ENCODE results near the gene ECEL1. TPM values are rescaled to one million over a fixed set of nuclear protein-coding genes. Genes with fewer than 3 reads are reported as not detected.

Gene ECEL1
- total and polyA plus RNA-seq, 2 experiments from 2014 or later, result 0.54 TPM; not detected in 1

GRCh38 chr2:232511336-232511890 is 23.8 kb upstream of the ECEL1 start:
- no peak overlapping the region for H3K4me2 ChIP-seq (ENCODE audit: unreplicated experiment)
- no peak overlapping the region for H3K9ac ChIP-seq
- no peaks in the 10 kb centered on the region for H3K79me2 ChIP-seq (ENCODE audit: insufficient read depth)
- H3K4me3 ChIP-seq, result no peak overlapping the region
- H3K36me3 ChIP-seq (ENCODE audit: low read depth), result no peaks in the 10 kb centered on the region
- in situ Hi-C loops (cut with MboI), result no loop called here
- no peaks in the 10 kb centered on the region for H3F3A ChIP-seq (ENCODE audit: insufficient read depth)
- no peak for DNase-seq
- no peak for TF ChIP-seq EZH2phosphoT487 (IDR thresholded peaks at IDR 0.05; ENCODE audit: insufficient read depth, low read depth)
- no peak for TF ChIP-seq EZH2 (IDR thresholded peaks at IDR 0.05; ENCODE audit: insufficient read depth, poor library complexity, severe bottlenecking)
- H3K27ac ChIP-seq, result no peak overlapping the region
- H4K20me1 ChIP-seq (ENCODE audit: insufficient read depth), result no peaks in the 10 kb centered on the region
- 37 to 41% methylated on average over 7 to 11 of the region's 11 CpGs for WGBS, 2 experiments (ENCODE audit: low coverage in 1 of 2, low lambda C conversion rate in 2 of 2, missing lambda C conversion rate in 2 of 2)
- no peaks in the 10 kb centered on the region for H3K9me3 ChIP-seq (ENCODE audit: low read depth)
- no peaks in the 10 kb centered on the region for H3K9me2 ChIP-seq (ENCODE audit: insufficient read depth)
- peaks cover 28% of the 10 kb centered on the region; the same call in 1 of the 2 replicates for H3K27me3 ChIP-seq (replicated peaks; ENCODE audit: insufficient read depth)
- H3K4me1 ChIP-seq (ENCODE audit: insufficient read depth), result no peaks in the 10 kb centered on the region
- H2AFZ ChIP-seq, result no peak overlapping the region

GRCh38 chr2:232508251-232508650 is 20.6 kb upstream of the ECEL1 start:
- Histone ChIP-seq H3K4me2 (ENCODE audit: unreplicated experiment) (no peak overlapping the region), H3K27ac (no peak overlapping the region), H2AFZ (no peak overlapping the region), H3K4me1 (ENCODE audit: insufficient read depth) (no peaks in the 10 kb centered on the region), H3F3A (ENCODE audit: insufficient read depth) (no peaks in the 10 kb centered on the region), H3K27me3 (replicated peaks; ENCODE audit: insufficient read depth) (peaks cover 36% of the 10 kb centered on the region), H4K20me1 (ENCODE audit: insufficient read depth) (no peaks in the 10 kb centered on the region), H3K9ac (no peak overlapping the region), H3K79me2 (ENCODE audit: insufficient read depth) (no peaks in the 10 kb centered on the region), H3K9me3 (ENCODE audit: low read depth) (no peaks in the 10 kb centered on the region), H3K4me3 (no peak overlapping the region), H3K9me2 (ENCODE audit: insufficient read depth) (no peaks in the 10 kb centered on the region), H3K36me3 (ENCODE audit: low read depth) (no peaks in the 10 kb centered on the region)
- DNase-seq, result no peak
- TF ChIP-seq EZH2 (IDR thresholded peaks at IDR 0.05; ENCODE audit: insufficient read depth, poor library complexity, severe bottlenecking), result no peak
- no peak for TF ChIP-seq EZH2phosphoT487 (IDR thresholded peaks at IDR 0.05; ENCODE audit: insufficient read depth, low read depth)
- in situ Hi-C loops (cut with MboI), result no loop called here
- WGBS, 2 experiments (ENCODE audit: low coverage in 1 of 2, low lambda C conversion rate in 2 of 2, missing lambda C conversion rate in 2 of 2), result 58 to 68% methylated on average over 6 to 7 of the region's 7 CpGs

- no peaks in the 10 kb centered on the region for H3K4me1 ChIP-seq (ENCODE audit: insufficient read depth)
- no peak overlapping the region for H2AFZ ChIP-seq
- H3K9me3 ChIP-seq (ENCODE audit: low read depth), result no peaks in the 10 kb centered on the region
- H3K4me2 ChIP-seq (ENCODE audit: unreplicated experiment), result no peak overlapping the region
- no peak overlapping the region for H3K4me3 ChIP-seq
- WGBS, 2 experiments (ENCODE audit: low coverage in 1 of 2, low lambda C conversion rate in 2 of 2, missing lambda C conversion rate in 2 of 2), result 40 to 48% methylated on average over 4 of the region's 4 CpGs
- H3K27me3 ChIP-seq (replicated peaks; ENCODE audit: insufficient read depth), result peaks cover 42% of the 10 kb centered on the region
- TF ChIP-seq EZH2 (IDR thresholded peaks at IDR 0.05; ENCODE audit: insufficient read depth, poor library complexity, severe bottlenecking), result no peak
- no peak for TF ChIP-seq EZH2phosphoT487 (IDR thresholded peaks at IDR 0.05; ENCODE audit: insufficient read depth, low read depth)
- H4K20me1 ChIP-seq (ENCODE audit: insufficient read depth), result no peaks in the 10 kb centered on the region
- H3K79me2 ChIP-seq (ENCODE audit: insufficient read depth), result no peaks in the 10 kb centered on the region
- no peak for DNase-seq
- H3K36me3 ChIP-seq (ENCODE audit: low read depth), result no peaks in the 10 kb centered on the region
- in situ Hi-C loops (cut with MboI), result no loop called here
- no peaks in the 10 kb centered on the region for H3K9me2 ChIP-seq (ENCODE audit: insufficient read depth)
- H3F3A ChIP-seq (ENCODE audit: insufficient read depth), result no peaks in the 10 kb centered on the region
- H3K9ac ChIP-seq, result no peak overlapping the region
- H3K27ac ChIP-seq, result no peak overlapping the region
These were observed 19.1 kb upstream of the ECEL1 start for GRCh38 chr2:232506709-232507108.

GRCh38 chr2:232505856-232506255 is 18.2 kb upstream of the ECEL1 start:
- H3F3A ChIP-seq (ENCODE audit: insufficient read depth), result no peaks in the 10 kb centered on the region
- TF ChIP-seq EZH2 (IDR thresholded peaks at IDR 0.05; ENCODE audit: insufficient read depth, poor library complexity, severe bottlenecking), result no peak
- no peak overlapping the region for H2AFZ ChIP-seq
- no peak overlapping the region for H3K4me2 ChIP-seq (ENCODE audit: unreplicated experiment)
- H3K27ac ChIP-seq, result no peak overlapping the region
- peaks cover 42% of the 10 kb centered on the region for H3K27me3 ChIP-seq (replicated peaks; ENCODE audit: insufficient read depth)
- in situ Hi-C loops (cut with MboI), result no loop called here
- H3K9me2 ChIP-seq (ENCODE audit: insufficient read depth), result no peaks in the 10 kb centered on the region
- no peaks in the 10 kb centered on the region for H3K36me3 ChIP-seq (ENCODE audit: low read depth)
- H3K4me1 ChIP-seq (ENCODE audit: insufficient read depth), result no peaks in the 10 kb centered on the region
- WGBS, 2 experiments (ENCODE audit: low coverage in 1 of 2, low lambda C conversion rate in 2 of 2, missing lambda C conversion rate in 2 of 2), result 26 to 33% methylated on average over 9 to 10 of the region's 10 CpGs
- no peaks in the 10 kb centered on the region for H3K79me2 ChIP-seq (ENCODE audit: insufficient read depth)
- H4K20me1 ChIP-seq (ENCODE audit: insufficient read depth), result no peaks in the 10 kb centered on the region
- H3K4me3 ChIP-seq, result no peak overlapping the region
- DNase-seq, result no peak
- H3K9me3 ChIP-seq (ENCODE audit: low read depth), result no peaks in the 10 kb centered on the region
- no peak overlapping the region for H3K9ac ChIP-seq

DNA sequence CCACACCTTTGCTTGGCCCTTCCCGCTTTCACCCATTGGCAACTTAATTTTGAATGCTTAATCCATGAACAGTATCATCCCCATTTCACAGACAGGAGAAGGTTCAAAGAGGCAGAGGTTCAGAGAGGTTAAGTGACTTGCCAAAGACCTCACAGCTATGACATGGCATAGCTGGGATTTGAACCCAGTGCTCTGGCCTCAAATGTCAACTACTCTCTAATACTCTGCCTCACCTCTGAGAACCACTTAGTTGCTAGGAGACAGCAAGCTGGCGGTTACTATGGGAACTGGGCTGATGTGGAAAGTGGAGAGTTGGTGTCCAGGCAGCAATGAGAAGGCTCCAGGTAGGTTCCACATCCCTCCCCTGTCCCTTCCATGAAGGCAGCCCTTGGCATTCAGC is 16.8 kb upstream of the ECEL1 start:
- Histone ChIP-seq H3K27me3 (replicated peaks; ENCODE audit: insufficient read depth) (peaks cover 42% of the 10 kb centered on the region), H3K4me3 (no peak overlapping the region), H3K27ac (no peak overlapping the region), H4K20me1 (ENCODE audit: insufficient read depth) (no peaks in the 10 kb centered on the region), H3K9me3 (ENCODE audit: low read depth) (no peaks in the 10 kb centered on the region), H3F3A (ENCODE audit: insufficient read depth) (no peaks in the 10 kb centered on the region), H3K9me2 (ENCODE audit: insufficient read depth) (no peaks in the 10 kb centered on the region), H3K36me3 (ENCODE audit: low read depth) (no peaks in the 10 kb centered on the region), H3K4me2 (ENCODE audit: unreplicated experiment) (no peak overlapping the region), H3K9ac (no peak overlapping the region), H2AFZ (no peak overlapping the region), H3K79me2 (ENCODE audit: insufficient read depth) (no peaks in the 10 kb centered on the region), H3K4me1 (ENCODE audit: insufficient read depth) (no peaks in the 10 kb centered on the region)
- DNase-seq, result no peak
- WGBS, 2 experiments (ENCODE audit: low coverage in 1 of 2, low lambda C conversion rate in 2 of 2, missing lambda C conversion rate in 2 of 2), result 68 to 75% methylated on average over 2 of the region's 2 CpGs
- in situ Hi-C loops (cut with MboI), result no loop called here
- no peak for TF ChIP-seq EZH2phosphoT487 (IDR thresholded peaks at IDR 0.05; ENCODE audit: insufficient read depth, low read depth)
- peak; percentile 43 for TF ChIP-seq EZH2 (IDR thresholded peaks at IDR 0.05; ENCODE audit: insufficient read depth, poor library complexity, severe bottlenecking)
